Stimulated activated CD8-positive, alpha-beta memory T cell treated with anti-CD3 and anti-CD28 coated beads, Interleukin-7, amount 100 ng/mL, for 1 hour (primary cell): ENCODE measurements around the gene PAGR1.

Source experiments
- DNase-seq, 2 donors: peaks; one replicate each; pipeline ENCODE4 v3.0.0-alpha.2; 2020; ENCODE audit warnings: low read depth in 2 of 2

Gene PAGR1

GRCh38 chr16:29837841-29838240 is 21.9 kb downstream of the PAGR1 start:
- DNase-seq = no peak

GRCh38 chr16:29839822-29840221 is 23.9 kb downstream of the PAGR1 start:
- no peak for DNase-seq

GRCh38 chr16:29840240-29840639 is 24.3 kb downstream of the PAGR1 start:
- DNase-seq = no peak

GRCh38 chr16:29841631-29842030 is 25.7 kb downstream of the PAGR1 start:
- DNase-seq = no peak

- no peak for DNase-seq
Observed at GRCh38 chr16:29842732-29843346, 26.9 kb downstream of the PAGR1 start.

GRCh38 chr16:29843931-29844330 is 28.0 kb downstream of the PAGR1 start:
- no peak for DNase-seq

- DNase-seq = no peak
Observed at GRCh38 chr16:29844575-29845331, 28.8 kb downstream of the PAGR1 start.

GRCh38 chr16:29845656-29846055 is 29.7 kb downstream of the PAGR1 start:
- no peak for DNase-seq

- peak; percentile 61 to 68 for DNase-seq
Observed at GRCh38 chr16:29848420-29849297, 32.7 kb downstream of the PAGR1 start.

GRCh38 chr16:29849505-29849904 is 33.6 kb downstream of the PAGR1 start:
- DNase-seq = no peak

- no peak for DNase-seq
Observed at GRCh38 chr16:29850998-29851397, 35.0 kb downstream of the PAGR1 start.

GRCh38 chr16:29852654-29853053 is 36.7 kb downstream of the PAGR1 start:
- DNase-seq = no peak

- no peak for DNase-seq
Observed at GRCh38 chr16:29854520-29855100, 38.7 kb downstream of the PAGR1 start.

GRCh38 chr16:29857133-29857760 is 41.3 kb downstream of the PAGR1 start:
- no peak for DNase-seq

- no peak for DNase-seq
Observed at GRCh38 chr16:29858149-29858849, 42.3 kb downstream of the PAGR1 start.

- no peak for DNase-seq
Observed at GRCh38 chr16:29858974-29859373, 43.0 kb downstream of the PAGR1 start.

- DNase-seq = no peak
Observed at GRCh38 chr16:29860218-29860617, 44.3 kb downstream of the PAGR1 start.

GRCh38 chr16:29862383-29862883 is 46.5 kb downstream of the PAGR1 start:
- no peak for DNase-seq

GRCh38 chr16:29862884-29863668 is 47.1 kb downstream of the PAGR1 start, which contains the start of gene CDIPT:
CDIPT (minus strand) TSS chr16:29863226; CDS start chr16:29862857, 369 bp downstream.
- peak; percentile 82 to 84 for DNase-seq

- DNase-seq = no peak
Observed at GRCh38 chr16:29863669-29863984, 47.7 kb downstream of the PAGR1 start.
